Mucosa of descending colon (tissue), 3 donors: ENCODE measurements around the gene TESPA1. TPM values are rescaled to one million over a fixed set of nuclear protein-coding genes. Genes with fewer than 3 reads are reported as not detected.
"Not testable (repeated sequence)": the region's sequence is repeated elsewhere in the genome, so short reads cannot be mapped to it uniquely, and the experiment has no call there.

ENCODE experiments used
- ATAC-seq: fragments of 200-7000 bp; cut with Tn5 transposase; one replicate; pipeline ENCODE4 v1.9.1; 2020; ENCODE audit warnings: mild to moderate bottlenecking, moderate library complexity
- DNase-seq, 3 donors: peaks; one replicate each; pipeline ENCODE4 v3.0.0-alpha.2; 2020
- H3K36me3 ChIP-seq: fragments of 200-600 bp; one replicate; pipeline ENCODE4 v1.8.0; 2021; ENCODE audit warnings: low read depth, mild to moderate bottlenecking
- H3K4me1 ChIP-seq: fragments of 200-600 bp; one replicate; pipeline ENCODE4 v1.8.0; 2021; ENCODE audit warnings: low read depth, mild to moderate bottlenecking
- H3K4me3 ChIP-seq: fragments of 200-600 bp; one replicate; pipeline ENCODE4 v1.8.0; 2021; ENCODE audit warnings: mild to moderate bottlenecking
- H3K9me3 ChIP-seq: fragments of 200-600 bp; one replicate; pipeline ENCODE4 v1.8.0; 2021; ENCODE audit warnings: mild to moderate bottlenecking
- CTCF ChIP-seq: fragments of 200-600 bp; IDR thresholded peaks from one replicate; pipeline ENCODE4 v1.8.0; 2022; ENCODE audit warnings: antibody characterized with exemption, mild to moderate bottlenecking
- intact Hi-C, 2 donors: fragments of 100-400 bp; cut with DNase I in 1 of 2; cut with micrococcal nuclease in 1 of 2; formaldehyde crosslinking; loops; one replicate each; pipeline versions ENCODE4 v1.11.0 to v1.11.1; 2022; cut with DNase I, micrococcal nuclease
- total RNA-seq, 3 donors: library from RNA; stranded (reverse); fragmentation: NEBNext Ultra II Directional in 2 of 3; extraction: Animal tissue kit (Norgen Biotek cat#: 25700) in 2 of 3; gene quantifications; one replicate each; pipeline versions ENCODE4 v1.2.1 to v1.2.4, GENCODE V29; 2021 to 2023
- donor health status: DM: no; HTN: no; CAD: no; lungs with moderate emphysema.
- donor health status: DM: no; HTN: no; CAD: no.
- donor health status: DM: no; HTN: yes; CAD: no.

The TESPA1 gene
- total RNA-seq, 3 donors from 2014 or later = 0.75 to 2.7 (median 1.7) TPM

- Histone ChIP-seq H3K4me3 (no peak overlapping the region), H3K9me3 (no peaks in the 10 kb centered on the region), H3K36me3 (no peaks in the 10 kb centered on the region), H3K4me1 (no peaks in the 10 kb centered on the region)
- intact Hi-C loops = loop anchor here in 1 of 2 donors (5.0 kb wide), 1 partner anchor 82 kb away; no protein-coding TSS in a partner anchor
- no peak for TF ChIP-seq CTCF
- DNase-seq (no peak), ATAC-seq (no peak)
Observed at GRCh38 chr12:54989829-54990228, 5.3 kb upstream of the TESPA1 start.

- no peak for TF ChIP-seq CTCF
- peak; percentile 58 to 69 (median 65) for DNase-seq
- Histone ChIP-seq H3K4me3 (no peak overlapping the region), H3K9me3 (no peaks in the 10 kb centered on the region), H3K36me3 (no peaks in the 10 kb centered on the region), H3K4me1 (no peaks in the 10 kb centered on the region)
- peak; percentile 29 for ATAC-seq
- intact Hi-C loops = no loop called here
Observed at GRCh38 chr12:54988402-54989054, 4.0 kb upstream of the TESPA1 start.

DNA sequence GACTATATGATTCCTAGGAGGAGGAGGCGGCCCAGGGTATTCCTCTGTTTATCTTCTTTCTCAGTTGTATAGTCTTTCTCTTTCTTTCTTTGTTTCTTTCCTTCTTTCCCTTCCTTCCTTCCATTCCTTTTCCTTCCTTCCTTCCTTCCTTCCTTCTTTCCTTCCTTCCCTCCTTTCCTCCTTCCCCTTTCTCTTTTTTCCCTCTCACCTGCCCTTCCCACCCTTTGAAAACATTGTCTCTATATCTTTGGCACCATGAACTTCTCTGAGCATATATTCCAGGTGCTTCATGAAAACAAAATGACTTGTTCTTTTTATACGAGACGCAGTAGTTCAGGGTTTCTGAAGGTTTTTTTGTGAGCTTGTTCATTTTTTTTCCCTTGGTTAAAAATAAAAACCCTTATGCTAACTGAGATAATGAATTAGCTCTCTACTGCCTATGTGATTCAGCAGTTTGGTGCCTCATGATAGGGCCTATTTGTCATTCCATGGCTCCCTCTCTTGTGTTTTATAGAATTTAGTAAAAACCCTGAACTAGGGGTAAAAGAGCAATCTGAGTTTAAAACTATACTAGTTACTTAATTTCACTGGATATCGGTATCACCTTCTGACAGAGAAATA lies 3.2 kb upstream of the TESPA1 start:
- intact Hi-C loops = no loop called here
- Histone ChIP-seq H3K36me3 (no peaks in the 10 kb centered on the region), H3K4me1 (no peaks in the 10 kb centered on the region), H3K9me3 (no peaks in the 10 kb centered on the region), H3K4me3 (no peak overlapping the region)
- no peak for TF ChIP-seq CTCF
- no peak for DNase-seq
- ATAC-seq = no peak

- DNase-seq, intact Hi-C loops, ATAC-seq: not testable (repeated sequence)
Observed at GRCh38 chr12:54986773-54987172, 2.2 kb upstream of the TESPA1 start.

DNA sequence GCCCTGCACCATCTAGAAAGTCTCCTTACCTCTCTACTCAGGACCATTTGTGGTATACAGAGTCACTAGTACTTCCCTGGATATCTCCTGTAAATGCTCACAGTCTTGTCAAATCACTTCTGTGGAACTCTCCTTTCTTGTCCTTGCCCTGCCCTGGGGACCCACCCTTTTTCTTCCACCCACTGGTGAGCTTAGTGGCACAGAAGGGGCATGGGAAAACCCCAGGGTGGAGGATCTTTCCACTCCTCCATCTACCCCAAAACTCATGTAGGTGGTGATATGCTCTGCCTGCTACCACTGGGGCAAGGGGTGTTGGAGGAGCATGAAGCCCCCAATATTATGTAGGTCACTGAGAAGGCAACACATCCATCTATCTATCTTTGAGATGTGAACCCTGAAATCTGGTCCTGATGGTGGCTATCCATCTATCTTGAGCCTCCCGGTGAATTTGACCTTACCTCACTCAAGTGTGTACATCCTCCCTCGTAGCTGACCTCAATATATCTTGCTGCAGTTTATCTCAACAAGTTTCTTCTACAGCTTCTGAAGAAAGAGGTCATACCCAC lies 943 bp downstream of the TESPA1 start:
- Histone ChIP-seq H3K9me3 (no peaks in the 10 kb centered on the region), H3K4me3 (no peak overlapping the region), H3K4me1 (no peaks in the 10 kb centered on the region), H3K36me3 (no peaks in the 10 kb centered on the region)
- TF ChIP-seq CTCF = no peak
- intact Hi-C loops = no loop called here
- ATAC-seq (no peak), DNase-seq (no peak)

More at GRCh38 chr12:54986773-54987172, 2.2 kb upstream of the TESPA1 start:
- H3K4me1 ChIP-seq, H3K4me3 ChIP-seq, H3K36me3 ChIP-seq, H3K9me3 ChIP-seq: not testable (repeated sequence)

GRCh38 chr12:54981796-54982195 lies 2.8 kb downstream of the TESPA1 start:
- TF ChIP-seq CTCF = no peak
- ATAC-seq (no peak), DNase-seq (no peak)
- no peaks in the 10 kb centered on the region for H3K9me3 ChIP-seq
- H3K4me3 ChIP-seq = no peak overlapping the region
- H3K4me1 ChIP-seq = no peaks in the 10 kb centered on the region
- intact Hi-C loops = no loop called here
- no peaks in the 10 kb centered on the region for H3K36me3 ChIP-seq
